Activated naive CD8-positive, alpha-beta T cell treated with anti-CD3 and anti-CD28 coated beads, Interleukin-2, amount 50 U/mL, for 24 hours (primary cell): Measurements from ENCODE around the gene RBM5.

ENCODE experiments used
- ATAC-seq: fragments of 150-1000 bp; cut with Tn5 transposase; one replicate; pipeline ENCODE4 v1.10.0; 2021
- DNase-seq: peaks from one replicate; pipeline ENCODE4 v3.0.0; 2021
- H3K27ac Mint-ChIP-seq: one replicate; pipeline ENCODE4 v1.8.0; 2021; ENCODE audit warnings: mild to moderate bottlenecking, mixed read lengths
- H3K27me3 Mint-ChIP-seq: one replicate; pipeline ENCODE4 v1.8.0; 2021; ENCODE audit warnings: mixed read lengths
- H3K36me3 Mint-ChIP-seq: one replicate; pipeline ENCODE4 v1.8.0; 2021; ENCODE audit warnings: low read depth, mixed read lengths
- H3K4me1 Mint-ChIP-seq: one replicate; pipeline ENCODE4 v1.8.0; 2021; ENCODE audit warnings: mixed read lengths
- H3K4me3 Mint-ChIP-seq: one replicate; pipeline ENCODE4 v1.8.0; 2021; ENCODE audit warnings: mild to moderate bottlenecking, moderate library complexity, mixed read lengths
- H3K9me3 Mint-ChIP-seq: one replicate; pipeline ENCODE4 v1.8.0; 2021; ENCODE audit warnings: mixed read lengths

RBM5 gene

GRCh38 chr3:50156549-50157493, 68.1 kb downstream of the RBM5 start:
- Mint-ChIP-seq H3K4me1 (peaks cover 10% of the 10 kb centered on the region), H3K27ac (no peak overlapping the region), H3K4me3 (no peak overlapping the region), H3K27me3 (peaks cover 35% of the 10 kb centered on the region), H3K9me3 (no peaks in the 10 kb centered on the region), H3K36me3 (no peaks in the 10 kb centered on the region)
- DNase-seq (no peak), ATAC-seq (no peak)

- no peak overlapping the region for H3K4me3 Mint-ChIP-seq
- no peaks in the 10 kb centered on the region for H3K9me3 Mint-ChIP-seq
- ATAC-seq, result no peak
- no peaks in the 10 kb centered on the region for H3K36me3 Mint-ChIP-seq
- H3K4me1 Mint-ChIP-seq, result peaks cover 10% of the 10 kb centered on the region
- H3K27ac Mint-ChIP-seq, result no peak overlapping the region
- H3K27me3 Mint-ChIP-seq, result peaks cover 34% of the 10 kb centered on the region
- DNase-seq, result no peak
Observed at GRCh38 chr3:50157827-50158529, 69.3 kb downstream of the RBM5 start.

- Mint-ChIP-seq H3K9me3 (no peaks in the 10 kb centered on the region), H3K4me1 (peaks cover 10% of the 10 kb centered on the region), H3K36me3 (no peaks in the 10 kb centered on the region), H3K27ac (no peak overlapping the region), H3K27me3 (peaks cover 28% of the 10 kb centered on the region), H3K4me3 (no peak overlapping the region)
- DNase-seq (no peak), ATAC-seq (no peak)
Observed at GRCh38 chr3:50158530-50159146, 69.9 kb downstream of the RBM5 start.

- H3K4me3 Mint-ChIP-seq, result no peak overlapping the region
- H3K27me3 Mint-ChIP-seq, result peaks cover 20% of the 10 kb centered on the region
- H3K4me1 Mint-ChIP-seq, result peaks cover 7% of the 10 kb centered on the region
- H3K27ac Mint-ChIP-seq, result no peak overlapping the region
- no peaks in the 10 kb centered on the region for H3K9me3 Mint-ChIP-seq
- ATAC-seq (no peak), DNase-seq (no peak)
- no peaks in the 10 kb centered on the region for H3K36me3 Mint-ChIP-seq
Observed at GRCh38 chr3:50160561-50160983, 71.9 kb downstream of the RBM5 start.

GRCh38 chr3:50161320-50161719, 72.6 kb downstream of the RBM5 start:
- no peaks in the 10 kb centered on the region for H3K36me3 Mint-ChIP-seq
- H3K9me3 Mint-ChIP-seq, result no peaks in the 10 kb centered on the region
- no peak for ATAC-seq
- H3K4me3 Mint-ChIP-seq, result no peak overlapping the region
- H3K27ac Mint-ChIP-seq, result no peak overlapping the region
- H3K4me1 Mint-ChIP-seq, result no peaks in the 10 kb centered on the region
- no peak for DNase-seq
- H3K27me3 Mint-ChIP-seq, result peaks cover 13% of the 10 kb centered on the region

- Mint-ChIP-seq H3K36me3 (no peaks in the 10 kb centered on the region), H3K4me1 (no peaks in the 10 kb centered on the region), H3K4me3 (no peak overlapping the region), H3K27ac (no peak overlapping the region), H3K9me3 (no peaks in the 10 kb centered on the region), H3K27me3 (peaks cover 5% of the 10 kb centered on the region)
- ATAC-seq (no peak), DNase-seq (no peak)
Observed at GRCh38 chr3:50162034-50162883, 73.5 kb downstream of the RBM5 start.

GRCh38 chr3:50163572-50164455, 75.1 kb downstream of the RBM5 start:
- ATAC-seq, result no peak
- no peaks in the 10 kb centered on the region for H3K36me3 Mint-ChIP-seq
- H3K4me1 Mint-ChIP-seq, result no peaks in the 10 kb centered on the region
- no peaks in the 10 kb centered on the region for H3K27me3 Mint-ChIP-seq
- DNase-seq, result no peak
- no peak overlapping the region for H3K27ac Mint-ChIP-seq
- no peaks in the 10 kb centered on the region for H3K9me3 Mint-ChIP-seq
- no peak overlapping the region for H3K4me3 Mint-ChIP-seq

- H3K4me1 Mint-ChIP-seq, result no peaks in the 10 kb centered on the region
- ATAC-seq, result no peak
- no peaks in the 10 kb centered on the region for H3K36me3 Mint-ChIP-seq
- no peaks in the 10 kb centered on the region for H3K9me3 Mint-ChIP-seq
- H3K4me3 Mint-ChIP-seq, result no peak overlapping the region
- no peak for DNase-seq
- no peak overlapping the region for H3K27ac Mint-ChIP-seq
- H3K27me3 Mint-ChIP-seq, result no peaks in the 10 kb centered on the region
Observed at GRCh38 chr3:50164481-50164880, 75.8 kb downstream of the RBM5 start.

GRCh38 chr3:50164984-50165909, 76.5 kb downstream of the RBM5 start:
- H3K36me3 Mint-ChIP-seq, result no peaks in the 10 kb centered on the region
- H3K27ac Mint-ChIP-seq, result no peak overlapping the region
- H3K4me1 Mint-ChIP-seq, result no peaks in the 10 kb centered on the region
- ATAC-seq, result no peak
- DNase-seq, result no peak
- no peaks in the 10 kb centered on the region for H3K27me3 Mint-ChIP-seq
- H3K4me3 Mint-ChIP-seq, result no peak overlapping the region
- H3K9me3 Mint-ChIP-seq, result no peaks in the 10 kb centered on the region

GRCh38 chr3:50165910-50166538, 77.3 kb downstream of the RBM5 start:
- H3K4me1 Mint-ChIP-seq, result no peaks in the 10 kb centered on the region
- no peaks in the 10 kb centered on the region for H3K27me3 Mint-ChIP-seq

GRCh38 chr3:50166620-50167019, 77.9 kb downstream of the RBM5 start:
- Mint-ChIP-seq H3K36me3 (no peaks in the 10 kb centered on the region), H3K4me3 (no peak overlapping the region), H3K9me3 (no peaks in the 10 kb centered on the region), H3K27me3 (no peaks in the 10 kb centered on the region), H3K27ac (no peak overlapping the region), H3K4me1 (no peaks in the 10 kb centered on the region)
- DNase-seq, result no peak
- ATAC-seq, result no peak

More at GRCh38 chr3:50165910-50166538, 77.3 kb downstream of the RBM5 start:
- no peak for ATAC-seq
- H3K4me3 Mint-ChIP-seq, result no peak overlapping the region
- H3K9me3 Mint-ChIP-seq, result no peaks in the 10 kb centered on the region
- no peaks in the 10 kb centered on the region for H3K36me3 Mint-ChIP-seq
- no peak for DNase-seq
- no peak overlapping the region for H3K27ac Mint-ChIP-seq

- H3K27ac Mint-ChIP-seq, result no peak overlapping the region
- DNase-seq (no peak), ATAC-seq (no peak)
- no peaks in the 10 kb centered on the region for H3K36me3 Mint-ChIP-seq
- no peak overlapping the region for H3K4me3 Mint-ChIP-seq
- no peaks in the 10 kb centered on the region for H3K9me3 Mint-ChIP-seq
- H3K27me3 Mint-ChIP-seq, result no peaks in the 10 kb centered on the region
- H3K4me1 Mint-ChIP-seq, result no peaks in the 10 kb centered on the region
Observed at GRCh38 chr3:50167069-50167840, 78.5 kb downstream of the RBM5 start.
